HFFc6 (cell line): Measurements from ENCODE around the gene NAXD. TPM values are rescaled to one million over a fixed set of nuclear protein-coding genes. Genes with fewer than 3 reads are reported as not detected.

Source experiments
- DNase-seq: peaks from one replicate; pipeline ENCODE4 v3.0.0-alpha.2; 2018
- H3K27ac Mint-ChIP-seq: 2 replicates; pipeline ENCODE4 v1.8.0; 2020; ENCODE audit warnings: mild to moderate bottlenecking, mixed read lengths
- H3K27me3 Mint-ChIP-seq: 2 replicates; pipeline ENCODE4 v1.8.0; 2021; ENCODE audit warnings: mild to moderate bottlenecking, moderate library complexity, mixed read lengths; ENCODE audit not compliant: insufficient read depth
- H3K36me3 Mint-ChIP-seq: 2 replicates; pipeline ENCODE4 v1.8.0; 2021; ENCODE audit warnings: low read depth, mixed read lengths
- H3K4me1 Mint-ChIP-seq: 2 replicates; pipeline ENCODE4 v1.8.0; 2020; ENCODE audit warnings: low read depth, mixed read lengths
- H3K4me3 Mint-ChIP-seq: 2 replicates; pipeline ENCODE4 v1.8.0; 2020; ENCODE audit warnings: mild to moderate bottlenecking, moderate library complexity, mixed read lengths
- H3K9me3 Mint-ChIP-seq: 2 replicates; pipeline ENCODE4 v1.8.0; 2020; ENCODE audit warnings: mild to moderate bottlenecking, mixed read lengths
- total RNA-seq, 6 experiments: library from RNA; stranded (reverse); fragmentation: NEBNext Ultra II Directional; extraction: Animal tissue kit (Norgen Biotek cat#: 25700); gene quantifications; 2 replicates in 1 of 6; 3 replicates in 5 of 6; pipeline ENCODE4 v1.2.3, GENCODE V29; 2021
- TF ChIP-seq, protein P1 (sequence below): fragments of 200-600 bp; sonication (generic); IDR thresholded peaks from 2 replicates; pipeline ENCODE4 v1.5.0; 2021; ENCODE audit warnings: antibody characterized with exemption, mild to moderate bottlenecking

The NAXD gene
- total RNA-seq, 6 experiments from 2014 or later, result 20.3 to 27.4 (median 22.8) TPM

DNA sequence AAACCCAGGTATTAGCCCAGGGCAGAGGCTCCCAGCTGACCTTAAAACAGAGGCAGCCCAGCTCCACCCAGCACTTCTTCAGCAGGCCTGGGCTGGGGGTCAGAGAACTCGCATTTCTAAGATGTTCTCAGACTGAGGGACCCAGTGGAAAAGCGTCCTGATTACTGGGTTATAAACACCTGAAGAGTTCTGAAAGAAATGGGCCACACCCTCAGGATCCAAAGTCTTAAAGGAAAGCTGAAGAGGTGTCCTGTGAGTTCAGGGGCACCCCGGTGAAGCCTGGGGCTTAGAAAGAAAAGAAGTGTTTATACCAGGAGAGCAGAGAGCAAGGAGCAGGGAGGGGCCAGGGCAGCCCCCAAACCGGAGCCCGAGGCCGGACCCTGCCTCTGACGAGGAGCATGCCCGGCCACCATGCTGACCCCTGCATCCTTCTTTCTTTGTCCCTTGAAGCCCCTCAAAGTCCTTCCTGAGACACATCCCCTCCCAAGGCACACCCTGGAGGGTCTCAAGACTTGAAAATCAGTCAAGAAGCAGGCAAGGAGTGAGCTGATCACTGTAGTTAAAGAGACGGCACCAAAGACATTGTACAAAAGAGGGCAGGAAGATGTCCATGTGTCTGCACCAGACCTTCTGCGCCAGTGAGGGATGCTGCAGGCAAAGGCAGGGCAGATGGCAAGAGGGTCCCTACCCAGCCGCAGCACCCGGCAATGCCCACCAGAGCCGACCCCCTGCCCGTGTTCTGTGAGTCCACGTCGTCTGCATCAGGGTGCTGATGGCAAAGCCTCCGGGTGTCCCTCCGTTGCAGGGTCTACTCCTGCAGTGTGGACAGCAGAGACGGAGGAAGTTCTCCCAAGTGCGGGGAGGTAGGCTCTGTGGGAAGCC lies 43.2 kb upstream of the NAXD start:
- Mint-ChIP-seq H3K27me3 (peaks cover 54% of the 10 kb centered on the region), H3K27ac (no peak overlapping the region), H3K36me3 (no peaks in the 10 kb centered on the region), H3K4me3 (no peak overlapping the region), H3K4me1 (peaks cover 10% of the 10 kb centered on the region), H3K9me3 (no peaks in the 10 kb centered on the region)
- TF ChIP-seq, protein P1, sequence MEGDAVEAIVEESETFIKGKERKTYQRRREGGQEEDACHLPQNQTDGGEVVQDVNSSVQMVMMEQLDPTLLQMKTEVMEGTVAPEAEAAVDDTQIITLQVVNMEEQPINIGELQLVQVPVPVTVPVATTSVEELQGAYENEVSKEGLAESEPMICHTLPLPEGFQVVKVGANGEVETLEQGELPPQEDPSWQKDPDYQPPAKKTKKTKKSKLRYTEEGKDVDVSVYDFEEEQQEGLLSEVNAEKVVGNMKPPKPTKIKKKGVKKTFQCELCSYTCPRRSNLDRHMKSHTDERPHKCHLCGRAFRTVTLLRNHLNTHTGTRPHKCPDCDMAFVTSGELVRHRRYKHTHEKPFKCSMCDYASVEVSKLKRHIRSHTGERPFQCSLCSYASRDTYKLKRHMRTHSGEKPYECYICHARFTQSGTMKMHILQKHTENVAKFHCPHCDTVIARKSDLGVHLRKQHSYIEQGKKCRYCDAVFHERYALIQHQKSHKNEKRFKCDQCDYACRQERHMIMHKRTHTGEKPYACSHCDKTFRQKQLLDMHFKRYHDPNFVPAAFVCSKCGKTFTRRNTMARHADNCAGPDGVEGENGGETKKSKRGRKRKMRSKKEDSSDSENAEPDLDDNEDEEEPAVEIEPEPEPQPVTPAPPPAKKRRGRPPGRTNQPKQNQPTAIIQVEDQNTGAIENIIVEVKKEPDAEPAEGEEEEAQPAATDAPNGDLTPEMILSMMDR, result no peak
- DNase-seq, result no peak

GRCh38 chr13:110572778-110573118 lies 42.6 kb upstream of the NAXD start:
- H3K4me3 Mint-ChIP-seq, result no peak overlapping the region
- H3K36me3 Mint-ChIP-seq, result no peaks in the 10 kb centered on the region
- H3K9me3 Mint-ChIP-seq, result no peaks in the 10 kb centered on the region

DNA sequence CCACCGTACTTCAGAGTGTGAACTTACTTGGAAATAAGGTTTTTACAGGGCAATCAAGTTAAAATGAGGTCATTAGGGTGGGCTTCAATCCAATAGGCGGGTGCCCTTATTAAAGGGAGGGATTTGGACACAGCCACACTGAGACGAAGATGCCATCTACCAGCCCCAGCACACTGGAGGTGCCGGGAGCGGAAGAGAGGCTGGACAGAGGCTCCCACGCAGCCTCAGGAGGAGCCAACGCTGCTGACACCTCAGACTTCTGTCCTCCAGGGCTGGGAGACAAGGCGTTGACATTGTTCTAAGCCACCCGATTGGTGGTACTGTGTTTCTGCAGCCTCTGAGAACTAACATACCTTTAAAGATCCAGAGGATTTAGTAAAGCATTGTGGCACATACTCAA lies 41.2 kb upstream of the NAXD start:
- DNase-seq, result no peak
- TF ChIP-seq, protein P1, result no peak
- no peaks in the 10 kb centered on the region for H3K9me3 Mint-ChIP-seq
- peaks cover 10% of the 10 kb centered on the region for H3K4me1 Mint-ChIP-seq
- peaks cover 47% of the 10 kb centered on the region for H3K27me3 Mint-ChIP-seq
- no peak overlapping the region for H3K4me3 Mint-ChIP-seq
- no peak overlapping the region for H3K27ac Mint-ChIP-seq
- no peaks in the 10 kb centered on the region for H3K36me3 Mint-ChIP-seq

More at GRCh38 chr13:110572778-110573118, 42.6 kb upstream of the NAXD start:
- TF ChIP-seq, protein P1, result no peak
- Mint-ChIP-seq H3K4me1 (peaks cover 10% of the 10 kb centered on the region), H3K27me3 (peaks cover 56% of the 10 kb centered on the region), H3K27ac (no peak overlapping the region)
- no peak for DNase-seq

DNA sequence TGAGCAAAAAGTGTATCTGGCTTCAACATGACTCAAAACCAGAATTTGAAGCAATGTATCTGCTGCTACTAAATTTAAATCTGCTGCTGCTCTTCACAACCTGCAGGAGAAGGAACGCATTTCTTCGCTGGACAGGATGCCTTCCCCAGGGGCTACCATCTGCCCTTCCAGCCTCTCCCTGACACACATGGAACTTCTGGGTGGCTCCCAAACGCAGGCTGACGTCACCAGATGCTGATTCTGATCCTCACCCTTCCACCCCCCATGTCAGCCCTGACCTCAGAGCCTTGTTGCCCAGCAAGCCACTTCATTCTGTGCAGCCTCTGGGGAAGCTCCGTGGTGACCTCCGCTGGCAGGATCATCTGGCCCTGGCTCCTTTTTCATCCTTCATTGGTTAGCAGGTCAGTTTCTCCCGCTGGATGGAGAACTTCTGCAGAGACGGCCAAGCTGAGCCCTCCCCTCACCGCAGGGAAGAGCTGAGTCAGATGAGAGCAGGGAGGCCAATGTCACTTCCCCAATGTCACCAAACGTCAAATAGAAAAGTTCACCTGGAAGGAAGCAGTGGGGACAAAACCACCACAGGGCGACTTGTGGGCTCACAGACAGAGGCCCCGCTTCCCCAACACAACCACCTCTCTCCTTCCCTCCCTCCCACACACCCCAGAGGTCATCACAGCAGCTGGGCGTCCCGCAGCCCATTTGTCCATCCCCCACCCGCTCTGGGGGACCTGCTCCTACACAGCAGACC lies 39.8 kb upstream of the NAXD start:
- peak; percentile 0 for DNase-seq
- Mint-ChIP-seq H3K9me3 (no peaks in the 10 kb centered on the region), H3K4me3 (no peak overlapping the region), H3K36me3 (no peaks in the 10 kb centered on the region), H3K27me3 (peaks cover 38% of the 10 kb centered on the region), H3K27ac (no peak overlapping the region), H3K4me1 (peaks cover 10% of the 10 kb centered on the region)
- TF ChIP-seq, protein P1, result no peak

GRCh38 chr13:110576070-110576394 lies 39.3 kb upstream of the NAXD start:
- no peak for DNase-seq
- Mint-ChIP-seq H3K27ac (no peak overlapping the region), H3K36me3 (no peaks in the 10 kb centered on the region), H3K4me1 (peaks cover 10% of the 10 kb centered on the region), H3K4me3 (no peak overlapping the region), H3K27me3 (peaks cover 33% of the 10 kb centered on the region), H3K9me3 (no peaks in the 10 kb centered on the region)
- TF ChIP-seq, protein P1, result no peak
